Progenitor cell of endocrine pancreas (in vitro differentiated cells): ENCODE measurements around the gene ABCD1. TPM values are rescaled to one million over a fixed set of nuclear protein-coding genes. Genes with fewer than 3 reads are reported as not detected.
A peak's percentile ranks its signal among the peaks of the same experiment; 100 is the strongest.

Experiments
- DNase-seq: peaks from one replicate; pipeline ENCODE4 v3.0.0; 2021; ENCODE audit warnings: low spot score; ENCODE audit not compliant: unreplicated experiment
- H3K27ac Mint-ChIP-seq: 2 replicates; pipeline ENCODE4 v1.8.0; 2021; ENCODE audit warnings: mild to moderate bottlenecking, moderate library complexity, mixed read lengths
- H3K27me3 Mint-ChIP-seq: 2 replicates; pipeline ENCODE4 v1.8.0; 2021; ENCODE audit warnings: mixed read lengths
- H3K36me3 Mint-ChIP-seq: 2 replicates; pipeline ENCODE4 v1.8.0; 2022; ENCODE audit warnings: mixed read lengths; ENCODE audit not compliant: insufficient read depth
- H3K4me1 Mint-ChIP-seq: 2 replicates; pipeline ENCODE4 v1.8.0; 2021; ENCODE audit warnings: low read depth, mixed read lengths
- H3K4me3 Mint-ChIP-seq: 2 replicates; pipeline ENCODE4 v1.8.0; 2021; ENCODE audit warnings: low read depth, mild to moderate bottlenecking, moderate library complexity, mixed read lengths
- H3K9me3 Mint-ChIP-seq: 2 replicates; pipeline ENCODE4 v1.8.0; 2021; ENCODE audit warnings: low read depth, mixed read lengths
- total RNA-seq: library from RNA; stranded (reverse); gene quantifications from 2 replicates; pipeline ENCODE4 v1.2.1, GENCODE V29; 2021
- TF ChIP-seq, protein P1 (sequence below): fragments of 200-600 bp; sonication (generic); IDR thresholded peaks from one replicate; pipeline ENCODE4 v1.5.0; 2021; ENCODE audit warnings: antibody characterized with exemption, mild to moderate bottlenecking; ENCODE audit not compliant: unreplicated experiment

Gene ABCD1
- total RNA-seq, 1 donor from 2014 or later = 15.2 TPM

DNA sequence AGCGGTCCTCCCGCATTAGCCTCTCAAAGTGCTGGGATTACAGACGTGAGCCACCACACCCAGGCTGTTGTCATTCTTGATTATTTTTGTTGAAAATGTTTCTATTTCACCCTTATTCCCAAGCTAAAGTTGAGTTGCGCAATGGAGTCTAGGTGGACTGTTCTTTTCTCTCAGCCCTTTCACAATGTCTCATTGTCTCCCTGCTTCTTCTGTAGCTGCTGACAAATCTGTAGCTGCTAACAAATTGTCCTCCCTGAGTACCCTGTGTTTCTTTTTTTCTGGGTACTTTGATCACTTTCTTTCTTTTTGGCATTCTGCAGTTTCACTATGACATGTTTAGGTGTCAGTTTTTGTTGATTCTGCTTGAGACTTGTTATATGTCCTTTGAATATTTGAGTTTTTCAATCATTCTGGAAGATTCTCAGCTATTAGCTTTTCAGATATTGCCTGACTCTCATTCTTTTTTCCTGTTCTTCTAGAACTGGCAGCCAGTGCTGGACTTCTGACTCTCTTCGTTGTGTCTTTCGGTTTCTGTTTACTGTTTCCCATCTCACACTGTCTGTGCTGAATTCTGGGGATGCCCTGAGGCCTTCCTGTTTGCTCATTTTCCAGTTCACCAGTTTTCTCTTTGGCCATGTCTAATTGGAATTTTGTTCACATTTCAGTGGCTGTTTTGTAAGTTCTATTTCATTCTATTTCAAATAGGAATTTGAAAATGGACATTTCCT lies 6.6 kb downstream of the ABCD1 start:
- TF ChIP-seq, protein P1, sequence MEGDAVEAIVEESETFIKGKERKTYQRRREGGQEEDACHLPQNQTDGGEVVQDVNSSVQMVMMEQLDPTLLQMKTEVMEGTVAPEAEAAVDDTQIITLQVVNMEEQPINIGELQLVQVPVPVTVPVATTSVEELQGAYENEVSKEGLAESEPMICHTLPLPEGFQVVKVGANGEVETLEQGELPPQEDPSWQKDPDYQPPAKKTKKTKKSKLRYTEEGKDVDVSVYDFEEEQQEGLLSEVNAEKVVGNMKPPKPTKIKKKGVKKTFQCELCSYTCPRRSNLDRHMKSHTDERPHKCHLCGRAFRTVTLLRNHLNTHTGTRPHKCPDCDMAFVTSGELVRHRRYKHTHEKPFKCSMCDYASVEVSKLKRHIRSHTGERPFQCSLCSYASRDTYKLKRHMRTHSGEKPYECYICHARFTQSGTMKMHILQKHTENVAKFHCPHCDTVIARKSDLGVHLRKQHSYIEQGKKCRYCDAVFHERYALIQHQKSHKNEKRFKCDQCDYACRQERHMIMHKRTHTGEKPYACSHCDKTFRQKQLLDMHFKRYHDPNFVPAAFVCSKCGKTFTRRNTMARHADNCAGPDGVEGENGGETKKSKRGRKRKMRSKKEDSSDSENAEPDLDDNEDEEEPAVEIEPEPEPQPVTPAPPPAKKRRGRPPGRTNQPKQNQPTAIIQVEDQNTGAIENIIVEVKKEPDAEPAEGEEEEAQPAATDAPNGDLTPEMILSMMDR = no peak
- Mint-ChIP-seq H3K36me3 (peaks cover 16% of the 10 kb centered on the region), H3K27me3 (no peaks in the 10 kb centered on the region), H3K4me1 (peaks cover 10% of the 10 kb centered on the region), H3K9me3 (peaks cover 18% of the 10 kb centered on the region), H3K4me3 (no peak overlapping the region), H3K27ac (no peak overlapping the region)
- no peak for DNase-seq

DNA sequence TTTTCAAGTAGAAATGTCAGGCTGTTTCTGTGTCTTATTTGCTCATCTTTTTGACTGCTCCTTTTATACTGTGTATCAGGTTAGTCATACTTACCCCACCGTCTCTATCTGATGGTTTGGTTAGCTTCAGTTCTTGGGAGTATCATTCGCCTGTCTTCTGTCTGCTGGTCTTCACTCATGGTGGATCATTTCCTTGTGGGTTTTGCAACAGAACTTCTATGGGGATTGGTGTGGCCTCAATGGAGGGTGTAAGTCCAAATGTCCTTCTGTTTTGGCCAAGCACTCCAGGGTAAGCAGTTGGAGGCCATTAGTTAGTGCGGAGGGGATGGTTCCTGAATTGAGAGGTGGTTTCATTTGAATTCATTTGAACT lies 7.2 kb downstream of the ABCD1 start:
- no peaks in the 10 kb centered on the region for H3K27me3 Mint-ChIP-seq
- H3K4me1 Mint-ChIP-seq = peaks cover 9% of the 10 kb centered on the region
- no peak overlapping the region for H3K27ac Mint-ChIP-seq
- peaks cover 18% of the 10 kb centered on the region for H3K36me3 Mint-ChIP-seq
- TF ChIP-seq, protein P1 = no peak
- H3K9me3 Mint-ChIP-seq = peaks cover 18% of the 10 kb centered on the region
- H3K4me3 Mint-ChIP-seq = no peak overlapping the region
- no peak for DNase-seq

DNA sequence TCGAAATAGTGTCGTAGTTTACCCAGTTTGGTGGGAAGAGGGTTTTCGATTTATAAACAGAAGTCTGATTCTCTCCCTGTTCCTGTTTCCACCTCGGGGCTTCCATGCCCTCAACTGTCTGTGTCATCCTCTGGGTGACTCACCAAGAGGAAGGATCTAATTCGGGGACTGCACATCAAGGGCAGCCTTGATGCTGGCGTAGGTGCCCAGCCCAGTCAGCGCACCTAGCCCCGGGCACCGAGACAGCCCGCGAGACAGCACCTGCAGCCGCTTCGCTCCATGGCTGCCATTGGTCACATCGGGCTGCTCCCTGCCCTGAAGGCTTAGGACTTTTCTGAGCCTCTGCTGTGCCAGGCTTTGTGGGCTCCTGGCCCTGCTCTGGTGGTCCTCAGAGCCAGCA lies 7.7 kb downstream of the ABCD1 start:
- Mint-ChIP-seq H3K27ac (no peak overlapping the region), H3K27me3 (no peaks in the 10 kb centered on the region), H3K9me3 (peaks cover 18% of the 10 kb centered on the region), H3K4me3 (no peak overlapping the region), H3K36me3 (peaks cover 18% of the 10 kb centered on the region), H3K4me1 (peaks cover 4% of the 10 kb centered on the region)
- no peak for DNase-seq
- TF ChIP-seq, protein P1 = no peak

DNA sequence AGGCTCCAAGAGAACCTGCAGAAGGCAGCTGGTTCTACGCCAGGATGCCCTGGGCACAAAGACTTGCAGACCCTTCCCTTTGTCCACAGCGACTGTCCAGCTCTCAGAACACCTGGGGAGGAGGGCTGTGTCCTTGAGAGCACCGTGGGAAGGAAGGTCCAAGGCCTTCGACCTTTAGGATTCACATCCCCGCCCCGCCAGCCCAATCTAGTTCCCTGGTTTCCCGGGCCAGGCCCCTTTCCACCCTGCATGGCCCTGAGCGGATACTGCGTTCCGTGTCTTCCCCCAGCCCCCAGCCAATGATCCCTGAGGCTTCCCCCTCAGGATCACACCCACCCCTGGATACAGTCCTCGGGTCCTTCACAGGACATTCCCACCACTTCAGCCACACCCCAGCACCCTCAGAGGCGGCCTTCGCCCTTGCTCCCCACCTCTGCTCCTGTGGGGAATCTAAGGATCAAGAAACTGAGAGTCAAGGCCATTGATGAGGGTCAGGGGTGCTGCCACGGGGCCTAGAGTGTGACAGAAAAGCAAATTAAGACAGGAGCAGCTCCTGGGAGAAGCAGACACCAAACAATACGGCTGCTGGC lies 9.1 kb downstream of the ABCD1 start:
- Mint-ChIP-seq H3K4me1 (no peaks in the 10 kb centered on the region), H3K4me3 (no peak overlapping the region), H3K27ac (no peak overlapping the region), H3K27me3 (no peaks in the 10 kb centered on the region), H3K9me3 (peaks cover 23% of the 10 kb centered on the region), H3K36me3 (peaks cover 18% of the 10 kb centered on the region)
- DNase-seq = no peak
- TF ChIP-seq, protein P1 = no peak

DNA sequence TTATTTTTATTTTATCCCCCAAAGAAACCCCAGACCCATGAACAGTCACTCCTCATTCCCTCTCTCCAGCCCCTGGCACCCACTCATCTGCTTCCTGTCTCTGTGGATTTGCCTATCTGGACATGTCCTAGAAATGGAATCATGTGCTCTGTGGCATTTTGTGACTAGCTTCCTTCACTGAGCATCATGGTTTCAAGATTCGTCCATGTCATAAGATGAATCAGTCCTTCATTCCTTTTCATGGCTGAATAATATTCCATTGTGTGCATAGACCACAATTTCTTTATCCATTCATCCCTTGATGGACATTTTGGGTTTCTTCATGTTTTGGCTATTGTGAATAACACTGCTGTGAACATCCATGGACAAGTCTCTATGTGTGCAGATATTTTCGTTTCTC lies 10.2 kb downstream of the ABCD1 start:
- no peaks in the 10 kb centered on the region for H3K27me3 Mint-ChIP-seq
- H3K9me3 Mint-ChIP-seq = peaks cover 24% of the 10 kb centered on the region
- TF ChIP-seq, protein P1 = no peak
- no peaks in the 10 kb centered on the region for H3K4me1 Mint-ChIP-seq
- peak overlapping the region; percentile 62 for H3K27ac Mint-ChIP-seq
- no peak for DNase-seq
- peaks cover 20% of the 10 kb centered on the region for H3K36me3 Mint-ChIP-seq
- H3K4me3 Mint-ChIP-seq = no peak overlapping the region
